ENCODE measurements around the gene YOD1.
"Not testable (repeated sequence)": the region's sequence is repeated elsewhere in the genome, so short reads cannot be mapped to it uniquely, and the experiment has no call there.

The YOD1 gene

DNA sequence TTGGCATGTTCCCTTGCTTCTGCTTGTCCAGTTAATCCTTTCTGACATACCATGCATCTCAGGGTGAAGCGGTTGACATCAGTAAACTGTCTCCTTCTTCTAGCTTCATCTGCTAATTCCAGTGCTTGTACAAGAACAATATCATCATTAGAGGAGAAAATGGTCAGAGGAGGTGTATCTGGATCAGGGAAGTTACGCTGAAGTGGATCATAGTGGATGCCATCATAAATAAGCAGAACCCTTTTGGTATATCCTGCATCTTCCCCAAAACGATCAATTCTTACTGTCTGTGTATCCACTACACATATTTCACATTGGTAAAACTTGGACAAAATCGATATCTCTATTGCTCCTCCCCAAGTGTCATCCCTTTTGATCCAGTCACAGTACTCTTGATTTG is 2.0 kb downstream of the YOD1 start:
- DNase-seq (ENCODE audit: low read depth): no peak

DNA sequence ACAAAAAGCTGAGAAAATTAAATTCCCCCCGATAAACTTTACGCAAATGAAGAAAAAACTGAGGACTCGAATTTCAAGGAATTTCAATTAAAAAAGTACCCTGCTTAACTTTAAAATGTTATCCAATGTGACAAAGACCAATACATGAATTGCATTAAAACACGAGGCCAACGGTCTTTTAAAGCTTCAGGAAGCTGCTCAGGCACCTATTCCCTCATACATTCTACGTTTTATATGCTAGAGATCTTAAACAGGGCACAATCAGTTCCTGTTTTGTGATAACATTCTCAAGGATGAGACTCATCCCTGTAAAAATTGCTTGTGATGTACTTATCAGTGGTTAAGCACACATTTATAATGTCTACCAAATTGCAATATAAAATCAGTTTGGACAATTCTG is 3.0 kb downstream of the YOD1 start:
- no peak for DNase-seq (ENCODE audit: low read depth)

- no peak for DNase-seq (ENCODE audit: low read depth)
Measured at GRCh38 chr1:207047505-207047904, 3.5 kb downstream of the YOD1 start.

DNA sequence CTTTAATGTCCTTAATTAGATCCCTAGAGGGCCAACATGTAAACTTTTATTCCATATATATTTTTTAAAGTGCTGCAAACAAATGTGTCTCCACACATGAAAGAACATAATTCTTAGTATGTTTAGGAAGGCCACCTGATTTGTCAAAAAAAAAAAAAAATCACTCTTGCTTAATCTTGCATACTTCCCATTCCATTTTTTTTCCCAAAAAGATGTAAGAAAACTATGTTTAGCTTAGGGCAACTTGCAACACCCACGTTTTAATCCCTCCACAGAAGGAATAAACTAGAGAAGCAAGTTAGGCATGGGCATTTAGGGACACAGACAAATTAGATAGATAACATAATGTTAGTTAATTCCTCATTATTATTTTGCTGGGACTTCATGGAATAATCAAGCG is 5.6 kb downstream of the YOD1 start:
- no peak for DNase-seq (ENCODE audit: low read depth)

- DNase-seq (ENCODE audit: low read depth): not testable (repeated sequence)
Measured at GRCh38 chr1:207041397-207041796, 9.6 kb downstream of the YOD1 start.

- no peak for DNase-seq (ENCODE audit: low read depth)
Measured at GRCh38 chr1:207040181-207040533, 10.9 kb downstream of the YOD1 start.

DNA sequence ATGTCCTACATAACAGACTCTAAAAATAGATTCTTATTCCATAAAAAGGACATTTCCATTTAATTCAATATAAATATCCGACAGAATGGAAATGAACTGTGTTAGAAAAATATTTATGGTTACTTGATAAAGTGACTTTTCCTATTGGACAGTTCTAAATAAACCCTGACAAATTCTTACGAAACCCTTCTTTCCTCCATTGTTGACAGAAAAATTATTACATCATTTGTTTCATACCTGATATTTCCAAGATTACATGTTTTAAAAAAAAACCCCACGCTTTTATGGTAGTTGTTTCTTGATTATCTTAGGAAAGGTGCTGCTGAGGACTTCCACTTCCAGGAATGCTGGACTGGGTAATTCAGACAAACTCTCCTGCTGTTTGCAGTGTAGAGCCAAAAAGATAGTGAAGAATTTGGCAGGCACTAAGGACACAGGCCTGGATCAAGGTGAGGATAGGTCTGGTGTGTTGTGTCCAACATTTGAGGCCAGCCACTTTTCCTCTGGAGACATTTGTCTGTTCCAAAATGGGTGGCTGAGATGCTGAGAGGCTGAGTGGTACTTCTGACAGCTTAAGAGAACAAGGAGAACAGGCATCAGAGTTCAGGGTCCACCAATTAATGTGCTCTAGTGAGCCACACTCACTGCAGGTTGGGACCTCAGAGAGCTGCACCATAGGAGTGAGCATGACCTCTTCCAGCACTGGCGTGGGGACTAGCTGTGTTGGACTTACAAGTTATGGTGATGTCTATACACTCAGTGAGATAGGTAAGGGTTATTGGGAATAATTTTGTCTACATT is 11.4 kb downstream of the YOD1 start:
- no peak for DNase-seq (ENCODE audit: low read depth)

DNA sequence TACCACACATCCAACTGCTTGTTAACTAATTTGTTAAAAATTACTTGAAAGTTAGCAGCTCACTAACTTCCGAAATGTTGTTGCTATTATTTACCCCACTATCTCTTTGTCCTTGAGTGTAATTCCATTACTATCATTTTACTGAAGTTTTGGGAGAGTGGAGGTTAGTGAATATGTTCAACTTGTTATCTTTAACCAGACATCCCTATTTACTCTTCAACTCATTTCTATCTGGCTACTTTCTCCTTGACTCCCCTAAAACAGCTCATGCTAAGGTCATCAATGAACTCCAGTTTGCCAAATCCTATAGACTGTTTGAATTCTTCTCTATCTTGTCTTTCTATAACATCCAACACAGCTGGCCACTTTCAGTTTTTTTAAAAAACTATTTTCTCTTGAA is 14.1 kb downstream of the YOD1 start:
- no peak for DNase-seq (ENCODE audit: low read depth)

GRCh38 chr1:207035877-207036551 is 15.0 kb downstream of the YOD1 start:
- DNase-seq (ENCODE audit: low read depth): no peak

DNA sequence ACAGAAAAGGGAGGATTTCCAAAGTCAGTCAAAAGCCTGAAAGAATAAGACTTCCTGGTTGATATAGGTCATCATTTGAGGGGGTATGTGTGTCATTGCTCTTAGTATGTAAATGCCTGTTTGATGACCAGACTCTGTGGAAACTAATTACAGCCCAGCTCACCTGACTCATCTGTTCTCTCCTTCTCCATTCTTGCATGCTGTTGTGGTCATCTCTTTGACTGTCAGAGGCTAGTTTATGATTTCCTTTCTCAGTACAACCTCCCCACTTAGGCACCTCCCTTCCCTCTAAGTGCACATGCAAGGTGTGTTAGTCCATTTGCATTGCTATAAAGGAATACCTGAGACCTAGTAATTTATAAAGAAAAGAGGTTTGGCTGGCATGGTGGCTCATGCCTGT is 16.0 kb downstream of the YOD1 start:
- DNase-seq (ENCODE audit: low read depth): no peak

DNA sequence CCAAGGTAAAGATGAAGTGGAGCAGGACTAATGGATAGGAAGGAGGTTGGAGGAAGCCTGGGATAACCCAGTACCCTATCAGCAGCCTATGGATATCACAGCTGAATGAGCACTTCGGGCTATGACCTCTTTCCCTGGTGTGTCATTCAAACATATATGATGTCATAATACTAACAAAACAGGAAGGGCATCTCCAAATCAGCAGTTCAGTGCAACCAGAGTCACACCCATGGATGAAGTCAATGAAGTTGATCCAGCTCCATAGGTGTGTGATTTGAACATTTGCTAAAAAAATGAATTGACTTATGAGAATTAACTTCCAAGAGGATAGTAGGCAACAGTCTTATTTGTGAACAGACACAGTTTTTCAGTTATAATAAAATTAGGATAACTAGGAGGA is 16.8 kb downstream of the YOD1 start:
- DNase-seq (ENCODE audit: low read depth): no peak

GRCh38 chr1:207033302-207033701 is 17.7 kb downstream of the YOD1 start:
- DNase-seq (ENCODE audit: low read depth): no peak

- no peak for DNase-seq (ENCODE audit: low read depth)
Measured at GRCh38 chr1:207032528-207033017, 18.4 kb downstream of the YOD1 start, which contains the start of gene C1orf116. TSS of gene C1orf116 (minus strand) at chr1:207032756. CDS start at chr1:207027598, 5,158 bp downstream.

- DNase-seq (ENCODE audit: low read depth): no peak
Measured at GRCh38 chr1:207031632-207032264, 19.3 kb downstream of the YOD1 start.

DNA sequence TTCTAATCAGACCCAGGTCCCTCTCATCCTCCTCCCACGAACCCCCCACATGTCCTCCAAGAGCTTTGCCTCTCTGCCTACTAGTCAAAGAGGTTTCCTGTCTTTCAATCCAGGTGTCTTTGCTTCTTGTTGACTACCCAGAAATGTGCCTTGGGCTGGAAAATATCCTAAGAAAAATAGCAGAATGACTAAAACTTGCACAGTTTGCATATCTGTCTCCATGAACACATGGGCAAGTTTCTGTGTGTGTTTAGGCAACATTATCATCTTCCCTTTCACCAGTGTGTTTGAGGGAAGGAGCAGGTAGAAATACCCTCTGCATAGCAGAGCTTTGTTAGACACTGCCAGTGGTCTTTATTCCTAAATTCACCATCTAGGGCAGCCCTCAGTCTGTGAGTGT is 20.0 kb downstream of the YOD1 start:
- DNase-seq (ENCODE audit: low read depth): no peak

- no peak for DNase-seq (ENCODE audit: low read depth)
Measured at GRCh38 chr1:207030522-207031009, 20.4 kb downstream of the YOD1 start.

GRCh38 chr1:207029701-207030521 is 21.1 kb downstream of the YOD1 start:
- DNase-seq (ENCODE audit: low read depth): no peak

- no peak for DNase-seq (ENCODE audit: low read depth)
Measured at GRCh38 chr1:207028884-207029650, 21.9 kb downstream of the YOD1 start.

DNA sequence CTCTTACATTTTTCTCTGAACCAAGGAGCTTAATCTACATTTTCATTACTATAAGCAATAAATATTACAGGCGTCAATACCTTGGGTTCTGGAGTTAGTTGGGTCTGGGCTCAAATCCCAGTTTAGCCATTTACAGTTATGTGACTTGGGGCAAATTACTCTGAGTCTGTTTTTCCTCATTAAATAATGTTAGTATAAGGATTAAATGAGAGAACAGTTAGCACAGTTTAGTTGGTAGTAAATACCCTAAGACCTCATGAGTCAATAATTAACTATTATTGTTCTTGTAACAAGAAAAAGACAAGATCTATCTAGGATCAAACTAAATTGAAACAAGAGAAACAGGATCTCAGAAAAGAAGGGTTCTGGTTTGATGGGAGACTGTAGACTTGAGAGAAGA is 23.1 kb downstream of the YOD1 start:
- DNase-seq (ENCODE audit: low read depth): no peak

DNA sequence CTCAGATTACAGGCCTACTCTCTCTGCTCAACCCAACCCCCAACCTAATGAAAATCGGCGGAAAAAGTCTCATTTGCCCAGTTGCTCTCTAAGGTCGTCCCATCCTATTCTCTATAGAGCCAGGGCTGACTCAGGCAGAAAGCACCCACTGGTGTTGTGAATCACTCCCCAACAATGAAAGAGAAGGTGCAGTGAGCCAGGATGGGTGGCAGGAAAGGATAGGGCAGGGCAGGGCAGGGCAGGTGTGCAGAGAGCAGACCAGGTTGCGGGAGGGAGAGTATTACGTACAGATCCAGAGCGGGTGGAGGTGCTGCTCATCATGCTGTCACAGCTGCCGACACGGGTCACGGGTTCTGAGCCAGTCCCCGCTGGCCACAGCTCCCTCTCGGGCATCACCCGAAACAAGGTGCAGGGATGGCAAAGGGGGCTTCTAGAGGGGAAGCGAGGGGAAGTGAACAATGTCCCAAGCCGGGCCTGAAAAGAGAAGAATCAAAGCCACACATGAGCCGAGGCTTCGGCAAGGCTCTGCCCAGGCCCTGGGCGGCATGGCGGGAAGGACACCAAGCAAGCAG is 23.7 kb downstream of the YOD1 start:
- DNase-seq (ENCODE audit: low read depth): no peak

DNA sequence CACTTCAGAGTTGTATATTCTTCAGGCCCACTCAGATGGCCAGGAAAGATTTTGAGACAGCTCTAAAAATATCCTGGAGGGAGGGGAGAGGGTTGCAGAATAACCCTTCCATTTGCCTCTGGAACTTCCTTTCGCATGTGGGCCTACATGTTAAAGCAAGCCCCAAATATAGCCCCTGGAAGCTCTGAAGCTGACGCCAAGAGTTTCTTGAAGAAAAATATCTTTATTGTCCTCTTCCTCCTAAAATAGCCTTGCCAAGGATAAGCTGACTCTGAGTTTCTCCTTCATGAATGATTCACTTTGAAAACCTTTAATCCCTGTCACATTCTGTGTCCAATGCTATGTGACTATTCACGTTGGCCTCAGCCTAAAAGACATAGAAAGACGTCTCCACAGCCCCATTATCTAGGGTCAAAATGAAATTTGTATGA is 24.9 kb downstream of the YOD1 start:
- DNase-seq (ENCODE audit: low read depth): no peak
